Liver (tissue), 9 donors: Measurements from ENCODE around the gene DIP2B. TPM values are rescaled to one million over a fixed set of nuclear protein-coding genes. Genes with fewer than 3 reads are reported as not detected.

ENCODE experiments used
- DNase-seq: peaks from one replicate; pipeline ENCODE4 v3.0.0-alpha.2; 2017; ENCODE audit warnings: low spot score
- H3K27ac ChIP-seq, 2 donors: one replicate each; pipeline ENCODE4 v1.7.0; 2013; ENCODE audit warnings: inconsistent platforms in 2 of 2, low read length in 2 of 2, control low read depth in 1 of 2, low read depth in 1 of 2, mild to moderate bottlenecking in 1 of 2
- H3K27me3 ChIP-seq, 4 donors: one replicate each; pipeline versions ENCODE4 v1.6.1 to v1.7.0; 2013; ENCODE audit warnings: low read length in 3 of 4, inconsistent platforms in 1 of 4, mild to moderate bottlenecking in 1 of 4, moderate library complexity in 1 of 4; ENCODE audit not compliant: control insufficient read depth in 4 of 4, insufficient read depth in 4 of 4
- H3K36me3 ChIP-seq, 4 donors: one replicate each; pipeline versions ENCODE4 v1.6.1 to v1.7.0; 2013; ENCODE audit warnings: low read length in 3 of 4, mild to moderate bottlenecking in 3 of 4, low read depth in 1 of 4, moderate library complexity in 1 of 4; ENCODE audit not compliant: control insufficient read depth in 4 of 4, insufficient read depth in 3 of 4
- H3K4me1 ChIP-seq, 4 donors: one replicate each; pipeline versions ENCODE4 v1.6.1 to v1.7.0; 2013; ENCODE audit warnings: low read length in 3 of 4, mild to moderate bottlenecking in 3 of 4, moderate library complexity in 1 of 4; ENCODE audit not compliant: control insufficient read depth in 4 of 4, insufficient read depth in 4 of 4
- H3K4me3 ChIP-seq, 3 donors: one replicate each; pipeline versions ENCODE4 v1.6.1 to v1.7.0; 2013; ENCODE audit warnings: low read length in 3 of 3, control low read depth in 1 of 3, low read depth in 1 of 3, mild to moderate bottlenecking in 1 of 3
- H3K9ac ChIP-seq, 2 donors: one replicate each; pipeline ENCODE4 v1.7.0; 2013; ENCODE audit warnings: low read length in 2 of 2, mild to moderate bottlenecking in 2 of 2, moderate library complexity in 2 of 2, control low read depth in 1 of 2, low read depth in 1 of 2
- H3K9me3 ChIP-seq, 4 donors: one replicate each; pipeline versions ENCODE4 v1.6.1 to v1.7.0; 2013; ENCODE audit warnings: low read length in 3 of 4; ENCODE audit not compliant: control insufficient read depth in 4 of 4
- CTCF ChIP-seq: fragments of 150-350 bp; IDR thresholded peaks from 2 replicates; pipeline ENCODE4 v1.5.1; 2017; ENCODE audit warnings: improper control_type of control experiment, low read depth, low read length; ENCODE audit not compliant: missing input control
- EGR1 ChIP-seq, 2 donors: IDR thresholded peaks; 2 replicates each; pipeline ENCODE4 v1.6.1; 2016 to 2018; ENCODE audit warnings: antibody characterized with exemption in 2 of 2, low read depth in 2 of 2
- FOXA1 ChIP-seq: IDR thresholded peaks from 2 replicates; pipeline ENCODE4 v1.6.1; 2016; ENCODE audit warnings: antibody characterized with exemption
- FOXA2 ChIP-seq: IDR thresholded peaks from 2 replicates; pipeline ENCODE4 v1.6.1; 2016; ENCODE audit warnings: antibody characterized with exemption
- GABPA ChIP-seq, 2 donors: IDR thresholded peaks in 1 of 2; conservative IDR thresholded peaks in 1 of 2; 2 replicates each; pipeline ENCODE4 v1.6.1; 2016; ENCODE audit warnings: antibody characterized with exemption in 2 of 2, mild to moderate bottlenecking in 1 of 2, moderate library complexity in 1 of 2
- HNF4A ChIP-seq, 2 donors: conservative IDR thresholded peaks; 2 replicates each; pipeline ENCODE4 v1.6.1; 2016; ENCODE audit warnings: antibody characterized with exemption in 2 of 2, mild to moderate bottlenecking in 2 of 2
- HNF4G ChIP-seq: IDR thresholded peaks from 2 replicates; pipeline ENCODE4 v1.6.1; 2016; ENCODE audit warnings: antibody characterized with exemption
- JUND ChIP-seq, 2 donors: IDR thresholded peaks; 2 replicates each; pipeline ENCODE4 v1.6.1; 2016; ENCODE audit warnings: antibody characterized with exemption in 2 of 2
- MAX ChIP-seq: IDR thresholded peaks from 2 replicates; pipeline ENCODE4 v1.6.1; 2016; ENCODE audit warnings: antibody characterized with exemption
- NR2F2 ChIP-seq: IDR thresholded peaks from 2 replicates; pipeline ENCODE4 v1.6.1; 2016; ENCODE audit warnings: antibody characterized with exemption
- RAD21 ChIP-seq, 2 donors: IDR thresholded peaks; 2 replicates each; pipeline ENCODE4 v1.6.1; 2016; ENCODE audit warnings: antibody characterized with exemption in 2 of 2, mild to moderate bottlenecking in 2 of 2
- RXRA ChIP-seq, 2 donors: IDR thresholded peaks; 2 replicates each; pipeline ENCODE4 v1.6.1; 2017 to 2018; ENCODE audit warnings: antibody characterized with exemption in 2 of 2, mild to moderate bottlenecking in 1 of 2
- SP1 ChIP-seq: IDR thresholded peaks from 2 replicates; pipeline ENCODE4 v1.6.1; 2018; ENCODE audit warnings: antibody characterized with exemption, mild to moderate bottlenecking
- TAF1 ChIP-seq: conservative IDR thresholded peaks from 2 replicates; pipeline ENCODE4 v1.6.1; 2016; ENCODE audit warnings: antibody characterized with exemption, mild to moderate bottlenecking
- YY1 ChIP-seq: IDR thresholded peaks from 2 replicates; pipeline ENCODE4 v1.6.1; 2016; ENCODE audit warnings: antibody characterized with exemption, mild to moderate bottlenecking
- WGBS: extraction: QIAGEN DNeasy Blood & Tissue Kit; methylation state at CpG from one replicate; pipeline ENCODE4 v1.1.7; 2013; 5-methylcytosine and 5-hydroxymethylcytosine counted together
- polyA plus RNA-seq, 2 donors: library from polyadenylated mRNA; stranded (reverse) in 1 of 2; unstranded in 1 of 2; fragments of 200-250 nt in 1 of 2; fragments of >200 nt in 1 of 2; fragmentation: Nextera tagmentation in 1 of 2; extraction: Ambion mirVana in 1 of 2; gene quantifications; one replicate each; pipeline versions ENCODE4 v1.2.1 to v1.2.3, GENCODE V29; 2013 to 2015
- total RNA-seq, 2 donors: library from RNA; depleted of rRNA; stranded (reverse); fragments of >200 nt; gene quantifications; one replicate each; pipeline ENCODE4 v1.2.3, GENCODE V29; 2014
- TF ChIP-seq, protein P1 (sequence below): IDR thresholded peaks from 2 replicates; pipeline ENCODE4 v1.6.1; 2016; ENCODE audit warnings: antibody characterized with exemption
- TF ChIP-seq, protein P2 (sequence below): IDR thresholded peaks from 2 replicates; pipeline ENCODE4 v1.6.1; 2016; ENCODE audit warnings: antibody characterized with exemption, mild to moderate bottlenecking
- TF ChIP-seq, protein P3 (sequence below): IDR thresholded peaks from 2 replicates; pipeline ENCODE4 v1.6.1; 2016; ENCODE audit warnings: antibody characterized with exemption
- donor health status: healthy.
- donor health status: healthy.
- donor health status: healthy.
- donor health status: healthy.
- donor health status: healthy.

Gene DIP2B
- total and polyA plus RNA-seq, 4 donors = 4.8 to 30.7 (median 13.8) TPM

DNA sequence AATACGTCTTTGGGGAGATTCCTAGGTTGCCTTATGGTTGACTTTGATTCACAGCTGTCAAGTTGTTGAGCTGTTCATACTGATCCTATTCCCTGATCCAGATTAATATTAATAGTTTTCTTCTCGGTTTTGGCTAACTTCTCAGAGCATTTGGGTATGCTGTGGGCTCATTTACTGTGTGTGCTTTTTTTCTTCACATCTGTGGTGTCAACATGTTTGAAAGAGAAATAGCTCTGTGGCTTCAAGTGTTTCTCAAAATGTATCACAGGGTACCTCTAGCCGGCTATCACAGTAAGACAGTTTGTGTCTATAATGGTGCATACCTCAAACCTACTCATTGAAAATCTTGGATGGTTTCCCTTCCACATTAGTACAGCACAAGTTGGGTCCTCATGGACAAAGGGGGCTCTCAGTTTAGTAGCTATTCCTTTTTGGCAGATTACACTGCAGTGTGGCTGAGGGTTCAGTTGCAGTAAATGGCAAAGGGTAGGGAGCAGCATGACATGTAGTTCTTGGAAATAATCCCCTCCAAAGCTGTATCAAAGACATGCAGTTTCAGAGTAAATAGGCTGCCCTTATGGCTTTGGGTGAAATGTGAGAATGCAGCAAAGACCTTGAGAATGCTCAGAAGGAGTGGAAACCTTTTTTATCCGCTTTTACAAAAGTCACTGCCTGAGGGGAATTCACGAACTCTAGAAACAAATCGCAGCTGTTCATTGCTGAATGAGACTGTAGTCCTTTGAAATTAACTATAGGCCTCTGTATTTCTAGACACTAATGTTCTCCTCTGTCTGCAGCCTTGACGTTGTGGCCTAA lies 156.7 kb downstream of the DIP2B start (continued):
- TF ChIP-seq CTCF (no peak), EGR1 (IDR thresholded peaks at IDR 0.05; ENCODE audit: low read depth in 2 of 2) (no peak)
- TF ChIP-seq, protein P1, sequence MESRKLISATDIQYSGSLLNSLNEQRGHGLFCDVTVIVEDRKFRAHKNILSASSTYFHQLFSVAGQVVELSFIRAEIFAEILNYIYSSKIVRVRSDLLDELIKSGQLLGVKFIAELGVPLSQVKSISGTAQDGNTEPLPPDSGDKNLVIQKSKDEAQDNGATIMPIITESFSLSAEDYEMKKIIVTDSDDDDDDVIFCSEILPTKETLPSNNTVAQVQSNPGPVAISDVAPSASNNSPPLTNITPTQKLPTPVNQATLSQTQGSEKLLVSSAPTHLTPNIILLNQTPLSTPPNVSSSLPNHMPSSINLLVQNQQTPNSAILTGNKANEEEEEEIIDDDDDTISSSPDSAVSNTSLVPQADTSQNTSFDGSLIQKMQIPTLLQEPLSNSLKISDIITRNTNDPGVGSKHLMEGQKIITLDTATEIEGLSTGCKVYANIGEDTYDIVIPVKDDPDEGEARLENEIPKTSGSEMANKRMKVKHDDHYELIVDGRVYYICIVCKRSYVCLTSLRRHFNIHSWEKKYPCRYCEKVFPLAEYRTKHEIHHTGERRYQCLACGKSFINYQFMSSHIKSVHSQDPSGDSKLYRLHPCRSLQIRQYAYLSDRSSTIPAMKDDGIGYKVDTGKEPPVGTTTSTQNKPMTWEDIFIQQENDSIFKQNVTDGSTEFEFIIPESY = no peak

- DNase-seq = no peak
- Histone ChIP-seq H3K27ac (no peak overlapping the region), H3K4me1 (peaks cover 0 to 7% (median 5%) of the 10 kb centered on the region in 4 donors), H3K36me3 (peaks cover 0 to 21% (median 7%) of the 10 kb centered on the region in 4 donors), H3K9me3 (no peaks in the 10 kb centered on the region), H3K9ac (no peak overlapping the region), H3K4me3 (no peak overlapping the region), H3K27me3 (no peaks in the 10 kb centered on the region)
- 98% methylated on average over 1 of the region's 1 CpG for WGBS
- TF ChIP-seq, protein P1 = no peak
- TF ChIP-seq TAF1 (no peak), YY1 (no peak), RXRA (IDR thresholded peaks at IDR 0.05) (no peak), FOXA2 (no peak), RAD21 (IDR thresholded peaks at IDR 0.05) (no peak), HNF4A (conservative IDR thresholded peaks at IDR 0.05) (no peak), GABPA (IDR thresholded peaks at IDR 0.05 in 1 of 2, conservative IDR thresholded peaks at IDR 0.05 in 1 of 2) (no peak), NR2F2 (no peak), SP1 (no peak), JUND (IDR thresholded peaks at IDR 0.05) (no peak), MAX (no peak), EGR1 (IDR thresholded peaks at IDR 0.05; ENCODE audit: low read depth in 2 of 2) (no peak), HNF4G (no peak), CTCF (no peak), FOXA1 (no peak)
- TF ChIP-seq, protein P2, sequence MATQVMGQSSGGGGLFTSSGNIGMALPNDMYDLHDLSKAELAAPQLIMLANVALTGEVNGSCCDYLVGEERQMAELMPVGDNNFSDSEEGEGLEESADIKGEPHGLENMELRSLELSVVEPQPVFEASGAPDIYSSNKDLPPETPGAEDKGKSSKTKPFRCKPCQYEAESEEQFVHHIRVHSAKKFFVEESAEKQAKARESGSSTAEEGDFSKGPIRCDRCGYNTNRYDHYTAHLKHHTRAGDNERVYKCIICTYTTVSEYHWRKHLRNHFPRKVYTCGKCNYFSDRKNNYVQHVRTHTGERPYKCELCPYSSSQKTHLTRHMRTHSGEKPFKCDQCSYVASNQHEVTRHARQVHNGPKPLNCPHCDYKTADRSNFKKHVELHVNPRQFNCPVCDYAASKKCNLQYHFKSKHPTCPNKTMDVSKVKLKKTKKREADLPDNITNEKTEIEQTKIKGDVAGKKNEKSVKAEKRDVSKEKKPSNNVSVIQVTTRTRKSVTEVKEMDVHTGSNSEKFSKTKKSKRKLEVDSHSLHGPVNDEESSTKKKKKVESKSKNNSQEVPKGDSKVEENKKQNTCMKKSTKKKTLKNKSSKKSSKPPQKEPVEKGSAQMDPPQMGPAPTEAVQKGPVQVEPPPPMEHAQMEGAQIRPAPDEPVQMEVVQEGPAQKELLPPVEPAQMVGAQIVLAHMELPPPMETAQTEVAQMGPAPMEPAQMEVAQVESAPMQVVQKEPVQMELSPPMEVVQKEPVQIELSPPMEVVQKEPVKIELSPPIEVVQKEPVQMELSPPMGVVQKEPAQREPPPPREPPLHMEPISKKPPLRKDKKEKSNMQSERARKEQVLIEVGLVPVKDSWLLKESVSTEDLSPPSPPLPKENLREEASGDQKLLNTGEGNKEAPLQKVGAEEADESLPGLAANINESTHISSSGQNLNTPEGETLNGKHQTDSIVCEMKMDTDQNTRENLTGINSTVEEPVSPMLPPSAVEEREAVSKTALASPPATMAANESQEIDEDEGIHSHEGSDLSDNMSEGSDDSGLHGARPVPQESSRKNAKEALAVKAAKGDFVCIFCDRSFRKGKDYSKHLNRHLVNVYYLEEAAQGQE = no peak
- TF ChIP-seq, protein P3, sequence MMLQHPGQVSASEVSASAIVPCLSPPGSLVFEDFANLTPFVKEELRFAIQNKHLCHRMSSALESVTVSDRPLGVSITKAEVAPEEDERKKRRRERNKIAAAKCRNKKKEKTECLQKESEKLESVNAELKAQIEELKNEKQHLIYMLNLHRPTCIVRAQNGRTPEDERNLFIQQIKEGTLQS = no peak
These were observed 157.3 kb downstream of the DIP2B start for GRCh38 chr12:50662116-50662510.
